Activated T-helper 2 cell treated with anti-CD3 and anti-CD28 coated beads, Interferon-gamma antibody, Interleukin-2, Interleukin-4, amounts not matched to agents 10 μg/mL and 5 μg/mL and 100 μg/mL, durations not matched to agents 14 hours and 24 hours and 36 hours (primary cell): ENCODE results near the gene MINDY4. TPM values are rescaled to one million over a fixed set of nuclear protein-coding genes. Genes with fewer than 3 reads are reported as not detected.

ENCODE experiments used
- DNase-seq: peaks from one replicate; pipeline ENCODE4 v3.0.0; 2021; ENCODE audit warnings: low spot score
- H3K27ac Mint-ChIP-seq: one replicate; pipeline ENCODE4 v1.8.0; 2021; ENCODE audit warnings: mixed read lengths
- H3K27me3 Mint-ChIP-seq: one replicate; pipeline ENCODE4 v1.8.0; 2021; ENCODE audit warnings: low read depth, mixed read lengths
- H3K36me3 Mint-ChIP-seq: one replicate; pipeline ENCODE4 v1.8.0; 2021; ENCODE audit warnings: low read depth, mixed read lengths
- H3K4me1 Mint-ChIP-seq: one replicate; pipeline ENCODE4 v1.8.0; 2021; ENCODE audit warnings: low read depth, mixed read lengths
- H3K4me3 Mint-ChIP-seq: one replicate; pipeline ENCODE4 v1.8.0; 2021; ENCODE audit warnings: low read depth, mild to moderate bottlenecking, moderate library complexity, mixed read lengths
- H3K9me3 Mint-ChIP-seq: one replicate; pipeline ENCODE4 v1.8.0; 2021; ENCODE audit warnings: mixed read lengths
- intact Hi-C: fragments of 100-400 bp; cut with micrococcal nuclease; formaldehyde crosslinking; loops from one replicate; pipeline ENCODE4 v1.15.1; 2023
- total RNA-seq: library from RNA; stranded (reverse); gene quantifications from 2 replicates; pipeline ENCODE4 v1.2.3, GENCODE V29; 2022

MINDY4 gene
- total RNA-seq, 1 donor from 2014 or later, result 1.3 TPM

GRCh38 chr7:30841025-30841735 is 70.0 kb downstream of the MINDY4 start:
- intact Hi-C loops, result no loop called here
- Mint-ChIP-seq H3K4me1 (no peaks in the 10 kb centered on the region), H3K27me3 (no peaks in the 10 kb centered on the region), H3K27ac (no peak overlapping the region), H3K9me3 (no peaks in the 10 kb centered on the region), H3K36me3 (no peaks in the 10 kb centered on the region), H3K4me3 (no peak overlapping the region)
- DNase-seq, result no peak

- Mint-ChIP-seq H3K27ac (no peak overlapping the region), H3K9me3 (no peaks in the 10 kb centered on the region), H3K4me3 (no peak overlapping the region), H3K4me1 (no peaks in the 10 kb centered on the region), H3K27me3 (no peaks in the 10 kb centered on the region), H3K36me3 (no peaks in the 10 kb centered on the region)
- DNase-seq, result no peak
- intact Hi-C loops, result no loop called here
Observed at GRCh38 chr7:30841801-30842541, 70.8 kb downstream of the MINDY4 start.

GRCh38 chr7:30842542-30843451 is 71.6 kb downstream of the MINDY4 start:
- Mint-ChIP-seq H3K4me3 (no peak overlapping the region), H3K27ac (no peak overlapping the region), H3K36me3 (no peaks in the 10 kb centered on the region), H3K4me1 (no peaks in the 10 kb centered on the region), H3K27me3 (no peaks in the 10 kb centered on the region), H3K9me3 (no peaks in the 10 kb centered on the region)
- intact Hi-C loops, result no loop called here
- no peak for DNase-seq

GRCh38 chr7:30843741-30844482 is 72.7 kb downstream of the MINDY4 start:
- no peak for DNase-seq
- Mint-ChIP-seq H3K27ac (no peak overlapping the region), H3K4me3 (no peak overlapping the region), H3K36me3 (no peaks in the 10 kb centered on the region), H3K4me1 (no peaks in the 10 kb centered on the region), H3K27me3 (no peaks in the 10 kb centered on the region), H3K9me3 (no peaks in the 10 kb centered on the region)
- intact Hi-C loops, result no loop called here

- Mint-ChIP-seq H3K27me3 (no peaks in the 10 kb centered on the region), H3K9me3 (no peaks in the 10 kb centered on the region), H3K4me3 (no peak overlapping the region), H3K4me1 (no peaks in the 10 kb centered on the region), H3K36me3 (no peaks in the 10 kb centered on the region), H3K27ac (no peak overlapping the region)
- no peak for DNase-seq
- intact Hi-C loops, result no loop called here
Observed at GRCh38 chr7:30844483-30844874, 73.3 kb downstream of the MINDY4 start.

- no peaks in the 10 kb centered on the region for H3K36me3 Mint-ChIP-seq
- no peak overlapping the region for H3K27ac Mint-ChIP-seq
- H3K4me1 Mint-ChIP-seq, result no peaks in the 10 kb centered on the region
- no peak for DNase-seq
- intact Hi-C loops, result no loop called here
- no peak overlapping the region for H3K4me3 Mint-ChIP-seq
- no peaks in the 10 kb centered on the region for H3K9me3 Mint-ChIP-seq
- no peaks in the 10 kb centered on the region for H3K27me3 Mint-ChIP-seq
Observed at GRCh38 chr7:30844916-30845315, 73.7 kb downstream of the MINDY4 start.

- Mint-ChIP-seq H3K4me3 (no peak overlapping the region), H3K27ac (no peak overlapping the region)
Observed at GRCh38 chr7:30845426-30846135, 74.4 kb downstream of the MINDY4 start.

GRCh38 chr7:30846378-30846777 is 75.2 kb downstream of the MINDY4 start:
- Mint-ChIP-seq H3K9me3 (no peaks in the 10 kb centered on the region), H3K27me3 (no peaks in the 10 kb centered on the region), H3K4me1 (no peaks in the 10 kb centered on the region), H3K27ac (no peak overlapping the region), H3K4me3 (no peak overlapping the region), H3K36me3 (no peaks in the 10 kb centered on the region)
- no peak for DNase-seq
- intact Hi-C loops, result no loop called here

More at GRCh38 chr7:30845426-30846135, 74.4 kb downstream of the MINDY4 start:
- Mint-ChIP-seq H3K9me3 (no peaks in the 10 kb centered on the region), H3K27me3 (no peaks in the 10 kb centered on the region), H3K4me1 (no peaks in the 10 kb centered on the region), H3K36me3 (no peaks in the 10 kb centered on the region)
- intact Hi-C loops, result no loop called here
- DNase-seq, result no peak

GRCh38 chr7:30848121-30848855 is 77.1 kb downstream of the MINDY4 start:
- no peaks in the 10 kb centered on the region for H3K9me3 Mint-ChIP-seq
- no peak for DNase-seq
- no peaks in the 10 kb centered on the region for H3K36me3 Mint-ChIP-seq
- no peaks in the 10 kb centered on the region for H3K27me3 Mint-ChIP-seq
- H3K4me1 Mint-ChIP-seq, result no peaks in the 10 kb centered on the region
- intact Hi-C loops, result no loop called here
- H3K4me3 Mint-ChIP-seq, result no peak overlapping the region
- H3K27ac Mint-ChIP-seq, result no peak overlapping the region

- Mint-ChIP-seq H3K36me3 (no peaks in the 10 kb centered on the region), H3K9me3 (no peaks in the 10 kb centered on the region), H3K4me3 (no peak overlapping the region), H3K27me3 (no peaks in the 10 kb centered on the region), H3K27ac (no peak overlapping the region), H3K4me1 (no peaks in the 10 kb centered on the region)
- intact Hi-C loops, result no loop called here
- no peak for DNase-seq
Observed at GRCh38 chr7:30849565-30849964, 78.3 kb downstream of the MINDY4 start.

- intact Hi-C loops, result no loop called here
- DNase-seq, result no peak
Observed at GRCh38 chr7:30850426-30850825, 79.2 kb downstream of the MINDY4 start.

More at GRCh38 chr7:30850426-30850825, 79.2 kb downstream of the MINDY4 start:
- Mint-ChIP-seq H3K4me3 (no peak overlapping the region), H3K9me3 (no peaks in the 10 kb centered on the region), H3K27ac (no peak overlapping the region), H3K27me3 (no peaks in the 10 kb centered on the region), H3K4me1 (no peaks in the 10 kb centered on the region), H3K36me3 (no peaks in the 10 kb centered on the region)
